COR-L47 (cell line): ENCODE measurements around the gene PROSER3.
"Not testable (repeated sequence)": the region's sequence is repeated elsewhere in the genome, so short reads cannot be mapped to it uniquely, and the experiment has no call there.

Source experiments
- DNase-seq: peaks from one replicate; lab custom pipeline; 2025; lab: John Stamatoyannopoulos, UW

PROSER3 gene

DNA sequence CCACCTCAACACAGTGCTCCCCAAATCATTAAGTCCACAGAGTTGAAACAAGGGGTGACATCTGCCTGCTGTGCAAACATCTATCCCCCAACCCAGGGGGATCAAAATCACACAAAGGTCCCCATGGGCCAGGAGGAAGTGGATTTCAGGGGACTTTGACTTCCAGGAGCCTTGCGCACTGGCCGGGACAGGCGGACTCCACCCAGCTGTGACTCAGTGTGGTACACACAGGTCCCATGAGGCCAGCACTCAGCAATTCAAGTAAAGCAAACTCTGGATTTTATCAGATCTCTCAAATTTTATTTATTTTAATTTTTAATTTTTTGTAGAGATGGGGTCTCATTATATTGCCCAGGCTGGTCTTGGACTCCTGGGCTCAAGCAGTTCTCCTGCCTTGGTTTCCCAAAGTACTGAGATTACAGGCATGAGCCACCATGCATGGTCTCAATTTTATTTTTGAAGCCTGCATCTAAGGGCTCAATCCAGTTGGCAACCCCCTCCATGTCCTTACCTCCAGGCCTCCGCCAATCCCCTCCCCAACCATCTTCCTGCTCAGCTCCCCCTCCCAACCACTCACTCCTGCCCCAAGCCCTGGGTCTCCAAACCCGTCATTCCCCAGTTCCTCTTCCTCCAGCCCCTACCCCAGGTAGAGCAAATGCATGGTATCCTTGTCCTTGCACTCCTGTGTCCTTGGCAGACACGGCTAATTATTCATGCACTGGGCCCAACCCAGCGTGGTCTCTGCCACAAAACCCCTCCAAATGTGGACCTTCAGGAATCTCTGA is 35.6 kb downstream of the PROSER3 start:
- DNase-seq: no peak

DNA sequence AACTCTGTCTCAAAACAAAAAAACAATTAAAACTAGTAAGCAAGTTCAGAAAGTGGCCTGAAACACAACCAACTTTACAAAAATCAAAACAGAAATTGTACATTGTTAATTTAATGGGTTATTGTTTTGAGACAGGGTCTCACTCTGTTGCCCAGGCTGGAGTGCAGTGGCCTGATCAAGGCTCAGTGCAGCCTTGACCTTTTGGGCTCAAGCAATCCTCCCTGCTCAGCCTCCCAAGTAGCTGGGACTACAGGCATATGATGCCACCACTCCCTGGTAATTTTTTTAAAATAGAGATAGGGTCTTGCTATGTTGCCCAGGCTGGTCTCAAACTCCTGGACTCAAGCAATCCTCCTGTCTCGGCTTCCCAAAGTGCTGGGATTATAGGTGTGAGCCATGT is 37.6 kb downstream of the PROSER3 start:
- DNase-seq: not testable (repeated sequence)

DNA sequence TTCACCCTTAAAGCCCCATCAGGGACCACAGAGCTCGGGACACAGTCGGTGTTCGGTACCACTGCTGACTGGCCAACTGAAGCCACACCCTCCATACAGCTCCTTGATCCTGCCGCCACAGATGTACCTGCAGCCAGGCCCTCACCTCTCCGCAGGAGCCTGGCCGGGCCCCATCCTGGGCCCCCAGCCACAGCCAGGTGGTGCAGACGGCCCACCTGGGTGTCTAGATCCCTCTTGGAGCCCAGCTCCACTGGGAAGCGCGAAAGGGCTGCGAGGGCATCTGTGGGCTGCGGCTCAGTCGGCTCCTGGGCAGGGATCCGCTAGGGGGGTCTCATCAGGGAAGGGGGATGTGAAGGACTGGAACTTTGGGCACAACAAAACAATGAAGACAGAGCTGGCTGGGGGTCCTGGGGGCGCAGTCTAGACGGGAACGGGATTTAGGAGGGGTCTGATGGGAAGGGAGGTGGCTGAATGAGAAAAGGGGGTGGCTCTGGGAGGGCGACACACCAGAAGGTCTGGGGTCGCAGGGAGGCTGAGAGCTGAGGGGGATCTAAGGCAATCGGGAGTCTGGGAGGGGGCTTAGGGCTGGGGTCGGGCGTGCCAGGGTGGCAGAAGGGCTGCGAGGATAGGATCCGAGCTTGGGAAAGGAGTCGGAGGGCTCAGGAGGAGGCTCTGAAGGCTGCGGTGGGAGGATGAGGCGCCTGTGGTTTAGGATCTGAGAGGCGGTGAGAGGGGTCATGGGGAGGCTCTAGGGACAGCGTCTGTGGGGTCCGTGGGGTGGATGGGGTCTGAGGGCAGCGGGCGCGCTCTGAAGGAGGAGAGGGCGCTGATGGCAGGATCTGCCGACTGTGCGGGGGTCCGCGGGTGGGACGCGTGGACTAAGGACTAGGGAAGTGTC is 38.9 kb downstream of the PROSER3 start:
- no peak for DNase-seq

DNA sequence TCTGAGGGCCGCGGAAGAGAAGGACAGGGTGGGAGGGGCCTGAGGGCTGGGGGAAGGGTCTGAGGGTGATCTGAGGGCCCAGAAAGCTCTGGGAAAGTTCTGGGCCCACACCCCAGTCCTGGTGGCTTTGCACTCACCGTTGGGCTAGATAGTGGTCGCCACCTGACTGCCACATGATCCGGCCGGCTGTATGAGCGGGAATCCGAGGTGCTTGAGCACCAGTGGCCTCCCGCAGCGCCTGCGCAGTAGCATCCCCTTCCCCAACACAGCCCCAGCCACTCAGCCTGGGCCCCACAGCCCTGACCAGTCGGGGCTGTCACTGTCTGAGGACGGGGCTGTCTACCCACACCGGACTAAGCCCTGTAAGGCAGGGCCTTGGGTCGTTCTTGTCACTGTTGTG is 39.7 kb downstream of the PROSER3 start:
- DNase-seq: no peak

DNA sequence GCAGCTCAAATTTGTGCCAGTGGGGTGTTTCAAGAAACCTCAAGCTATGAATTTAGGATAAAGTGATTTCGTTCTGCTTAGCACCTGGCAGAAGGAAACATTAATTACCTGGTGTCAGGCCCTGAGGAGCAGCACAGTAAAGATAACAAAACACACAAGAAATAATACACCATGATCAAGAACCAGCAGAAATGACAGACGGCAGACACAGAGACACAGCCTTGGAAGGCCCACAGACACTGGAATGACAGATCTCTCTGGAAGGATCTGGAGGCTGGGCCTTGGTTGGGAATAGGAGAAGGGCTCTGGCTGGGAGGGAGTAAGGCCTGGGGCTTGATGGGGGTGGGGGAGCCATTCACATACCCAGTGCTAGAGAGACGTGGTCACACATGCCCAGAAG is 43.9 kb downstream of the PROSER3 start:
- DNase-seq: no peak

DNA sequence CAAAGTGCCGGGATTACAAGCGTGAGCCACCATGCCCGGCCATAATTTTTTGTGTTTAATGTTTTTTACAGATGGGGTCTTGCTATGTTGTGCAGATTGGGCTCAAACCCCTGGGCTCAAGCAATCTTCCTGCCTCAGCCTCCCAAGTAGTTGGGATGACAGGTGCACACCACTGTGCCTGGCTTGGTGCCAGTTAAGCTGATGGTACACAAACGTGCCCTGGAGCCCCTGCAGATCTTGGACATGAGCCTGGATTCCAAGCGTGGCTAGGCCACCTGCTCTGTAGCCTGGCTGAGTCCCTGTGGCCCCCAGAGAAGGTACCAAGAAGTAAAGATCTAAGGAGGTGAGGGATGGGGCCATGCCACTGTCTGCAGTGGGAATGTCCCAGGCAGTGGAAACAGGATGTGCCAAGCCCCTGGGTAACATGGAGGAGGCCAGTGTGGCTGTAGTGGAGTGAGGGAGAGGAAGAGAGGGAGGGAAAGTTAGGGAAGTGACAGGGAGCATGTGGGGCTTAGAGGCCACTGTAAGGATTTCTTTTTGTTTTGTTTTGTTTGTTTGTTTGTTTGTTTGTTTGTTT is 47.6 kb downstream of the PROSER3 start:
- peak; percentile 93 for DNase-seq

DNA sequence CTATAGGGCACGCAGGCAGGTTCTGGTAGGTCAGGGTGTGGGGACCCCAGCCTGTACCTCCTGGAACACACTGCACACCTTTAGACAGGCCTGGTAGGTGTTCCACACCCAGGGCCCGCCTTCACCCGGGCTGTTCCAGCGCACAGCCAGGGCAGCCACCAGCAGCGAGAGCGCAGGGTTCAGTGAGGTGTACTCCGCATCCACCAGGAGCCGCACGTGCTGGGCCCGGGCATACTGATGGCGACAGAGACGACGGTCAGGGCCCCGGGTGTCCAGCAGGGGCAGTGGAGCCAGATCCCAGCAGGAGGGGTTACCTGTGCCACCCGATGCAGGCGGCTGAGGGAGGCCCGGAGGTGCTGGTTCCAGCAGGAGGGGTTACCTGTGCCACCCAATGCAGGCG is 48.6 kb downstream of the PROSER3 start:
- no peak for DNase-seq

DNA sequence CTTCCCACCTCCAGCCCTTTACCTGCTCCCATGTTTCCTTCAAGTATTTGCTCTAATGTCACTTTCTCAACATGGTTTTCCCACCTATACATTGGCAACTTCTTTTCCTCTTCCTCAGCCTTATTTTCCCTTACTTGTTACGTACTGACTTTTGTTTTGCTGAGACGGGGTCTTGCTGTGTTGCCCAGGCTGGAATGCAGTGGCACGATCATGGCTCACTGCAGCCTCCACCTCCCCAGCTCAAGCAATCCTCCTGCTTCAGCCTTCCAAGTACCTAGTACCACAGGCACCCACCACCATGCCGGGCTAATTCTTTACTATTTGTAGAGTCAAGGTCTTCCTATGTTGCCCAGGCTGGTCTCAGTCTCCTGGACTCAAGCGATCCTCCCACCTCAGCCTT is 49.7 kb downstream of the PROSER3 start:
- DNase-seq: no peak

DNA sequence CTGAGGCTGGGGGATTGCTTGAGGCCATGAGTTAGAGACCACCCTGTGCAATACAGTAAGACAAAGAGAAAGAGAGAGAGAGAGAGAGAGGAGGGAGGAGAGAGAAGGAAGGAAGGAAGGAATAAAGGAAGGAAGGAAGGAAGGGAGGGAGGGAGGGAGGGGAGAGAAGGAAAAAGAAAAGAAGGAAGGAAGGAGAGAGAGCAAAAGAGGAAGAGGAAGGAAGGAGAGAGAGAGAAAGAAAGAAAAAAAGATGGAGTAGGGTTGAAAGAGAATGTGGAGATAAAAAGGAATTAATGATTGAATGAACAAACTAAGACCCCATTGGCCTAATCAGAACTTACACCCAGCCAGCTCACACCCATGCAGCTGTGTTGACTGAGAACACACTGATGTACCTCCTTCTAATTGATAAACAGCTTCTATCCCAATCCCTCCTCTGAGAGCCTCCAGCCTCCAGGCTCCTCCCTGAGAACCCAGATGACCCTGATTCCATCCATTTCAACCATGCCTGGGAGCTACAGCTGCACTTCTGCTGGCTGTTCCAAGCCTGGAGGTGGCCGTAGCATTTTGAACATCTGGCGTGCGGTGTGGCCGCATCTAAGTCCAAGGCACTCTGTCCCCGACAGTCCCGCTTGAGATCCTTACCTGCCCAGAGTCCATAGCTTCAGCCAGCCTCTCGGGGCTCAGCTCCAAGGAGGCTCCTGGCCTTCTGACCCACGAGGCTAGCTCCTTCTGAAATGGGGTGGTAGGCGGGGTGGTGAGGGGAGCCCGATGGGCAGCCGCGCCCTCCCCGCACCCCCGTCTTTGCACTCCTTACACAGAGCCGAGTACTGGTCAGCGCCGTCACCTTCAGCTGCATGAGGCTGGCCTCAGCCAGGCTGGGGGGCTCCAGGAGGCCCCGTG is 53.6 kb downstream of the PROSER3 start:
- no peak for DNase-seq

DNA sequence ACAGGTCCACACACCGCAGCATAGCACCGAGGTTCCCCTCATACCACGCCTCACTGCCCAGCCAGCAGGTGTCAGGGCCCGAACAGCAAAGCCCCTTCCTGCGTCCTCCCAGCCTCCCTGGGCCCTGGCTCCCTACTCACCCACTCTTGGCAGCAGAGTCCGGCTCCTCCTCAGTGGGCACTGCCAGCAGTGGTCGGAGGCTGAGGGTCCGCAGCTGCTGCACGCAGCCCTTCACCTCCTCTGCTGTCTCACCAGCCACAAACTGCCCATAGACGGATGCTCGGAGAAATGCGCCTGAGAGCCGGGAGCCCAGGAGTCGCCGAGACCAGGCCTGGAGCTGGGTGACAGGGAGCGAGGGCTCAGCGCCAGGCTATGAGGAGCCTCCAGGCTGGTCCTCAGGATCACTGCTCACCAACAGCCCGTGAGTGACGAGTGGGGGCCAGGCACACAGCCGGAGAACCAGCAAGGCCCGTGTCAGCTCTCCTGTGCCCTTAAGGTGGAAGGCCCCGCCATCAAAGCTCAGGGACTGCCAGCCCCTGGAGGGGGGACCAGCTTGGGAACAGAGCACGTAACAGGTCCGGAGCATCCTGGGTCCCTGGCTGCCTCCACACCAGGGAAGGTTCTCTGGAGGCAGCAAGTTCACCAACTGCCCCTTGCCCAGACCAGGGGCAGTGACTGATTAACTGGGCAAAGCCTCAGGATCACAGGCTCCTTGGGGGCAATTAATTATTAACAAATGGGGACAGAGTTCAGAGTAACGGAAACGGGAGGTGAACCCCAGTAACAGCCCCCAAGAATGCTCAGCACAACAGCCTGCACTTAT is 54.5 kb downstream of the PROSER3 start, which contains the start of gene PRODH2:
Gene PRODH2 (minus strand): TSS at position 626 of the 823 bp plus-strand sequence. CDS start 40 bp downstream, at position 586.
- no peak for DNase-seq

- DNase-seq: no peak
These were observed 55.3 kb downstream of the PROSER3 start for GRCh38 chr19:35813043-35813890.

GRCh38 chr19:35816262-35816661 is 58.3 kb downstream of the PROSER3 start:
- DNase-seq: peak; percentile 20

GRCh38 chr19:35816846-35817245 is 58.9 kb downstream of the PROSER3 start:
- no peak for DNase-seq

DNA sequence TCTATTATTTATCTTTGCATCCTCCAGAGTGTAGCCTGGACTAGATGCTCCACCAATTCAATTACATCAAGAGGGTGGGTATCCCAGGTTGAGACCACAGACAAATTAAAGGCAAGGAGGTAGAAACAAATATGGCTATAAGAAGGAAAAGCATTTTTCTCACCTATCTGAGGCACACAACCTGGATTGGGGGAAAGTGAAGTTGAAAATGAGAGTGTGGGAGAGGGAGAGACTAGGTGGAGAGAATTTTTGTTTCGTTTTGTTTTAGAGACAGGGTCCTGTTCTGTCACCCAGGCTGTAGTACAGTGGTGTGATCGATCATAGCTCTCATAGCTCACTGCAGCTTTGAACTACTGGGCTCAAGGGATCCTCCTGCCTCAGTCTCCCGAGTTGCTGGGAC is 60.5 kb downstream of the PROSER3 start:
- no peak for DNase-seq
